Trophoblast cell (in vitro differentiated cells and primary cell): ENCODE measurements around the gene LRP2.

ENCODE experiments used
- DNase-seq, 2 donors: peaks; one replicate each; pipeline ENCODE4 v3.0.0-alpha.2; 2016
- H2AFZ ChIP-seq: 2 replicates; pipeline ENCODE4 v1.6.1; 2013; ENCODE audit warnings: low read length, moderate library complexity, mild to moderate bottlenecking; ENCODE audit not compliant: insufficient read depth, poor library complexity
- H2AK5ac ChIP-seq: 2 replicates; pipeline ENCODE4 v1.6.1; 2013; ENCODE audit warnings: mild to moderate bottlenecking, low read length
- H2BK120ac ChIP-seq: 2 replicates; pipeline ENCODE4 v1.6.1; 2013; ENCODE audit warnings: low read length, mild to moderate bottlenecking, moderate library complexity; ENCODE audit not compliant: insufficient read depth, poor library complexity
- H2BK12ac ChIP-seq: 2 replicates; pipeline ENCODE4 v1.6.1; 2013; ENCODE audit warnings: mild to moderate bottlenecking, low read length, moderate library complexity
- H2BK5ac ChIP-seq: 2 replicates; pipeline ENCODE4 v1.6.1; 2013; ENCODE audit warnings: low read length, low read depth, moderate library complexity, mild to moderate bottlenecking; ENCODE audit not compliant: poor library complexity
- H3K14ac ChIP-seq: 2 replicates; pipeline ENCODE4 v1.6.1; 2013; ENCODE audit warnings: mild to moderate bottlenecking, low read length
- H3K18ac ChIP-seq: 2 replicates; pipeline ENCODE4 v1.6.1; 2013; ENCODE audit warnings: mild to moderate bottlenecking, low read length
- H3K23ac ChIP-seq: 2 replicates; pipeline ENCODE4 v1.6.1; 2013; ENCODE audit warnings: low read length
- H3K27ac ChIP-seq: 2 replicates; pipeline ENCODE4 v1.5.1; 2013; ENCODE audit warnings: low read depth, mild to moderate bottlenecking, inconsistent platforms, low read length, moderate library complexity
- H3K27me3 ChIP-seq: 2 replicates; pipeline ENCODE4 v1.6.1; 2013; ENCODE audit warnings: inconsistent platforms, mild to moderate bottlenecking, low read length, moderate library complexity; ENCODE audit not compliant: insufficient read depth
- H3K36me3 ChIP-seq, 2 experiments: 1 replicate in 1 of 2; 2 replicates in 1 of 2; pipeline ENCODE4 v1.6.1; 2013; ENCODE audit warnings: low read length in 2 of 2, mild to moderate bottlenecking in 2 of 2, moderate library complexity in 1 of 2; ENCODE audit not compliant: insufficient read depth in 2 of 2, control insufficient read depth in 1 of 2
- H3K4ac ChIP-seq: 2 replicates; pipeline ENCODE4 v1.6.1; 2013; ENCODE audit warnings: low read depth, mild to moderate bottlenecking, low read length, moderate library complexity
- H3K4me1 ChIP-seq, 2 experiments: 1 replicate in 1 of 2; 2 replicates in 1 of 2; pipeline ENCODE4 v1.6.1; 2013; ENCODE audit warnings: low read length in 2 of 2, mild to moderate bottlenecking in 2 of 2, moderate library complexity in 1 of 2; ENCODE audit not compliant: insufficient read depth in 2 of 2, control insufficient read depth in 1 of 2
- H3K4me2 ChIP-seq: 2 replicates; pipeline ENCODE4 v1.6.1; 2013; ENCODE audit warnings: inconsistent platforms, mild to moderate bottlenecking, low read length, moderate library complexity
- H3K4me3 ChIP-seq: 2 replicates; pipeline ENCODE4 v1.5.1; 2013; ENCODE audit warnings: mild to moderate bottlenecking, low read depth, low read length, inconsistent platforms
- H3K79me1 ChIP-seq: one replicate; pipeline ENCODE4 v1.6.1; 2013; ENCODE audit warnings: low read length
- H3K79me2 ChIP-seq: 2 replicates; pipeline ENCODE4 v1.6.1; 2013; ENCODE audit warnings: low read length, mild to moderate bottlenecking; ENCODE audit not compliant: control insufficient read depth, insufficient read depth, poor library complexity
- H3K9ac ChIP-seq: 2 replicates; pipeline ENCODE4 v1.6.1; 2013; ENCODE audit warnings: mild to moderate bottlenecking, low read length
- H3K9me3 ChIP-seq: 2 replicates; pipeline ENCODE4 v1.6.1; 2013; ENCODE audit warnings: low read depth, mild to moderate bottlenecking, control low read depth, inconsistent platforms, low read length; ENCODE audit not compliant: insufficient read depth
- H4K12ac ChIP-seq: 2 replicates; pipeline ENCODE4 v1.6.1; 2013; ENCODE audit warnings: low read depth, mild to moderate bottlenecking, low read length, moderate library complexity
- H4K8ac ChIP-seq: 2 replicates; pipeline ENCODE4 v1.6.1; 2013; ENCODE audit warnings: low read depth, mild to moderate bottlenecking, low read length, moderate library complexity
- H4K91ac ChIP-seq: one replicate; pipeline ENCODE4 v1.6.1; 2013; ENCODE audit warnings: low read depth, mild to moderate bottlenecking, low read length, moderate library complexity
- WGBS: extraction: QIAGEN DNeasy Blood & Tissue Kit; methylation state at CpG from one replicate; pipeline ENCODE4 v1.1.7; 2013; ENCODE audit warnings: missing lambda C conversion rate; ENCODE audit not compliant: insufficient read length, insufficient coverage; ENCODE audit errors: extremely low coverage; 5-methylcytosine and 5-hydroxymethylcytosine counted together

Gene LRP2

DNA sequence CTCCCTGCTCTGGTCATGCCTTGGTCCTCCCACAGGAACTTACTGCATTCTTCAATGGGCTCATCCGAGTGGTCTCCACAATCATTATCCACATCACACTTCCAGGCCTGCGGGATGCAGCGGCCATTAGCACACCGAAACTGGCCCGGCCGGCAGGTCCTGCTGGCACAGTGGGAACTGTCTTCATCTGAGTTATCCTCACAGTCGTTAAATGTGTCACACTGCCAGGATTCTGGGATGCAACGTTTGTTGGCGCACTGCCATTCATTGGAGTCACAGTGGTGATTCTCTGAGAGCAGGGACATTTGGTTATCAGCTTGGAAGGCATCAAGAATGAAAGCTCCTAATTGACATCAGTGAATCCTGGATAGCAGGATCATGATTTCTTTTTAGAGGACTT is 188.5 kb downstream of the LRP2 start:
- H2AFZ ChIP-seq: no peak overlapping the region
- H3K27ac ChIP-seq: no peak overlapping the region
- no peak overlapping the region for H2BK120ac ChIP-seq
- peaks cover 0 to 2% of the 10 kb centered on the region in 2 experiments for H3K36me3 ChIP-seq
- no peak overlapping the region for H3K4me2 ChIP-seq
- no peak overlapping the region for H2AK5ac ChIP-seq
- H2BK5ac ChIP-seq: no peak overlapping the region
- no peak overlapping the region for H4K12ac ChIP-seq
- H2BK12ac ChIP-seq: no peak overlapping the region
- WGBS: no CpG with 5 or more reads among the region's 9 CpGs
- no peaks in the 10 kb centered on the region for H3K27me3 ChIP-seq
- peaks cover 0 to 3% of the 10 kb centered on the region in 2 experiments for H3K4me1 ChIP-seq
- peaks cover 2% of the 10 kb centered on the region for H3K9me3 ChIP-seq
- H3K14ac ChIP-seq: no peak overlapping the region
- no peak overlapping the region for H3K23ac ChIP-seq
- no peaks in the 10 kb centered on the region for H3K79me2 ChIP-seq
- no peaks in the 10 kb centered on the region for H3K79me1 ChIP-seq
- H3K4ac ChIP-seq: no peak overlapping the region
- no peak overlapping the region for H4K91ac ChIP-seq
- no peak for DNase-seq
- no peak overlapping the region for H3K4me3 ChIP-seq
- no peak overlapping the region for H4K8ac ChIP-seq
- no peak overlapping the region for H3K9ac ChIP-seq
- H3K18ac ChIP-seq: no peak overlapping the region

DNA sequence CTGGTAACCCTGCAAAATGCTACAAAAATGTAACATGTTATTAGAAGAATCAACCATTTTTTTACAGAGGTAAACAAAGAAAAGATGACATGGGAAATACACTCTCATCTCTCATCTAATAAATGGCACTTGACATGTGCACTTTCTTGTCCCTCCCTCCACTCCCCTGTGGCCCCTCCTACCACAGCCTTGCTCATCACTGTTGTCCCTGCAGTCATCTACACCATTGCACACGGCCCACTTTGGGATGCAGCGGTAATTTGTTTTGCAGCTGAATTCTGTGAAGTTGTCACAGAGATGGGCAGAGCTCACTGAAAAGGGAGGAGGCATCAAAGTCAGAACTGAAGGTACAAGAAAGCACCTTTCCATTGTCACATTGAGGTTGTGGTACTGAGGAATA is 189.4 kb downstream of the LRP2 start:
- no peak overlapping the region for H2AFZ ChIP-seq
- no peak overlapping the region for H4K12ac ChIP-seq
- peaks cover 2% of the 10 kb centered on the region for H3K9me3 ChIP-seq
- H3K4me3 ChIP-seq: no peak overlapping the region
- H3K4me2 ChIP-seq: no peak overlapping the region
- no peak overlapping the region for H3K27ac ChIP-seq
- no CpG with 5 or more reads among the region's 2 CpGs for WGBS
- no peak overlapping the region for H2BK5ac ChIP-seq
- H3K79me2 ChIP-seq: no peaks in the 10 kb centered on the region
- no peaks in the 10 kb centered on the region for H3K79me1 ChIP-seq
- no peak overlapping the region for H3K9ac ChIP-seq
- no peak overlapping the region for H3K14ac ChIP-seq
- peaks cover 0 to 2% of the 10 kb centered on the region in 2 experiments for H3K36me3 ChIP-seq
- H2BK120ac ChIP-seq: no peak overlapping the region
- H4K91ac ChIP-seq: no peak overlapping the region
- no peak overlapping the region for H3K18ac ChIP-seq
- no peak for DNase-seq
- H2AK5ac ChIP-seq: no peak overlapping the region
- H4K8ac ChIP-seq: no peak overlapping the region
- H3K23ac ChIP-seq: no peak overlapping the region
- no peak overlapping the region for H2BK12ac ChIP-seq
- peaks cover 0 to 3% of the 10 kb centered on the region in 2 experiments for H3K4me1 ChIP-seq
- no peak overlapping the region for H3K4ac ChIP-seq
- H3K27me3 ChIP-seq: no peaks in the 10 kb centered on the region

DNA sequence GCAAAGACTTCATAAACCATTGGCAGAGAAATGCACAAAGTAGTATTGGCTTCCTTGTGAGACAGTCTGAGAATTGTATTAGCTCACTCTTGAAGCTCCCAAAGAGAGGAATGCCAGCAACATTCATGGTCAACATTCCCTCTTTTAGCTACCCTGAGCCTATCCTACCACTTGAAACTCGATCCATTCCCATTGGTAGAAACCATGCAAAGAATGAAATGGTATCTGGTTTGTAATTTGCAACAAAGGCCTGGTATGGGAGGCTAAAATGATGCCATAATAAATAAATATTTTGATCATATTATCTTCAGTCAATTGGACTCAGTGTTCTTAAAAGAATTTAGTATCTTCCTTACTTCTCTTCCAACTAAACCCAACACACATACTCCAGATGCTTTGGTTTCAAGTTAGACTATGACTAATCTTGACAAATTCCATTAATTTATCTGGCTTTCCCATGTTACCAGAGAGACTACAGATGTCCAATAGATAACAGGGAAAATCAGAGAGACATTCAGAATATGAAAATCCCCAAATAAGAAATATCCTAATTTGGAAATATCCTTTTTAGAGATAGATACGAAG is 190.1 kb downstream of the LRP2 start:
- no peak overlapping the region for H3K23ac ChIP-seq
- no peak overlapping the region for H3K9ac ChIP-seq
- H3K4me1 ChIP-seq: peaks cover 0 to 3% of the 10 kb centered on the region in 2 experiments
- H4K91ac ChIP-seq: no peak overlapping the region
- no peak overlapping the region for H3K4me3 ChIP-seq
- no peak overlapping the region for H2BK120ac ChIP-seq
- H2AFZ ChIP-seq: no peak overlapping the region
- H3K18ac ChIP-seq: no peak overlapping the region
- peaks cover 0 to 2% of the 10 kb centered on the region in 2 experiments for H3K36me3 ChIP-seq
- no peak overlapping the region for H3K27ac ChIP-seq
- DNase-seq: peak; percentile 43 to 78
- no peak overlapping the region for H2AK5ac ChIP-seq
- no peak overlapping the region for H2BK5ac ChIP-seq
- WGBS: no CpG with 5 or more reads among the region's 2 CpGs
- H4K8ac ChIP-seq: no peak overlapping the region
- H3K14ac ChIP-seq: no peak overlapping the region
- H3K79me1 ChIP-seq: no peaks in the 10 kb centered on the region
- no peak overlapping the region for H2BK12ac ChIP-seq
- no peaks in the 10 kb centered on the region for H3K79me2 ChIP-seq
- peaks cover 2% of the 10 kb centered on the region for H3K9me3 ChIP-seq
- H3K4me2 ChIP-seq: no peak overlapping the region
- H4K12ac ChIP-seq: no peak overlapping the region
- H3K4ac ChIP-seq: no peak overlapping the region
- no peaks in the 10 kb centered on the region for H3K27me3 ChIP-seq

DNA sequence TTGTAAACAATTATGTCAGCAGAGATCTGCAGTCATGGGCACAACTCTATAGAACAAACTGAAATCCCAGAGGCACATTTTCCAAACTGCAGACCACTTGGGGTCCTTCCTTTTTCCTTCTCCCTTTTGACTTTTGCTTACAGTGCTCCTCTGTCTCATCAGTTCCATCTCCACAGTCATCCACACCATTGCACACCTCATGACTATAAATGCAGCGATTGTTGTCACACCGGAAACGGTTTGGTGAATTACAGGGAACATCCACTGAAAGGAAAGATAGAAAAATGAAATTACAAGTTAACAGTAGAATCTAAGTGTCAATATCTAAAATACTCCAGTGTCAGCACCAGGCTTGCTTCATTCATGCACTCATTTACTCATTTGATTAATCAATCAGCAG is 196.5 kb downstream of the LRP2 start:
- no peak overlapping the region for H3K4me2 ChIP-seq
- H3K4me3 ChIP-seq: no peak overlapping the region
- H3K27ac ChIP-seq: no peak overlapping the region
- no peaks in the 10 kb centered on the region for H3K4me1 ChIP-seq
- H4K91ac ChIP-seq: no peak overlapping the region
- no peaks in the 10 kb centered on the region for H3K27me3 ChIP-seq
- H3K9ac ChIP-seq: no peak overlapping the region
- H2AK5ac ChIP-seq: no peak overlapping the region
- H3K14ac ChIP-seq: no peak overlapping the region
- H2BK12ac ChIP-seq: no peak overlapping the region
- no peak overlapping the region for H2AFZ ChIP-seq
- H3K9me3 ChIP-seq: no peaks in the 10 kb centered on the region
- no peaks in the 10 kb centered on the region for H3K79me2 ChIP-seq
- no CpG with 5 or more reads among the region's 3 CpGs for WGBS
- DNase-seq: no peak
- no peak overlapping the region for H4K12ac ChIP-seq
- H3K18ac ChIP-seq: no peak overlapping the region
- no peak overlapping the region for H2BK120ac ChIP-seq
- no peak overlapping the region for H4K8ac ChIP-seq
- H3K23ac ChIP-seq: no peak overlapping the region
- H3K4ac ChIP-seq: no peak overlapping the region
- no peak overlapping the region for H2BK5ac ChIP-seq
- no peaks in the 10 kb centered on the region for H3K79me1 ChIP-seq
- H3K36me3 ChIP-seq: no peaks in the 10 kb centered on the region
